Middle frontal gyrus (tissue), 1 donor: ENCODE measurements around the gene COL8A2.
A peak's percentile ranks its signal among the peaks of the same experiment; 100 is the strongest.

ENCODE experiments used
- DNase-seq: peaks from one replicate; pipeline ENCODE4 v3.0.0-alpha.2; 2015; ENCODE audit warnings: low spot score; ENCODE audit errors: extremely low spot score

The COL8A2 gene

GRCh38 chr1:36157973-36158826 is 33.2 kb upstream of the COL8A2 start:
- no peak for DNase-seq

- DNase-seq = no peak
These were observed 32.3 kb upstream of the COL8A2 start for GRCh38 chr1:36157115-36157903.

- no peak for DNase-seq
These were observed 31.5 kb upstream of the COL8A2 start for GRCh38 chr1:36156329-36157114.

GRCh38 chr1:36155408-36156328 is 30.6 kb upstream of the COL8A2 start, which contains the start of gene MAP7D1:
MAP7D1 (plus strand) TSS chr1:36156160; CDS start chr1:36156418, 258 bp downstream.
- no peak for DNase-seq

GRCh38 chr1:36154765-36155407 is 29.9 kb upstream of the COL8A2 start:
- no peak for DNase-seq

- no peak for DNase-seq
These were observed 29.3 kb upstream of the COL8A2 start for GRCh38 chr1:36154335-36154734.

GRCh38 chr1:36153476-36153875 is 28.5 kb upstream of the COL8A2 start:
- no peak for DNase-seq

- DNase-seq = no peak
These were observed 26.8 kb upstream of the COL8A2 start for GRCh38 chr1:36151845-36152203.

GRCh38 chr1:36151134-36151844 is 26.3 kb upstream of the COL8A2 start:
- no peak for DNase-seq

GRCh38 chr1:36150296-36151133 is 25.5 kb upstream of the COL8A2 start:
- no peak for DNase-seq

- no peak for DNase-seq
These were observed 24.9 kb upstream of the COL8A2 start for GRCh38 chr1:36149973-36150295.

GRCh38 chr1:36149237-36149972 is 24.4 kb upstream of the COL8A2 start, which contains the start of gene TRAPPC3:
TRAPPC3 (minus strand) TSS chr1:36149486; CDS start chr1:36149378, 108 bp downstream.
- peak; percentile 100 for DNase-seq

GRCh38 chr1:36148821-36149236 is 23.8 kb upstream of the COL8A2 start:
- DNase-seq = no peak

GRCh38 chr1:36144413-36144812 is 19.4 kb upstream of the COL8A2 start:
- no peak for DNase-seq

- DNase-seq = no peak
These were observed 18.4 kb upstream of the COL8A2 start for GRCh38 chr1:36143424-36143823.

GRCh38 chr1:36142121-36142520 is 17.1 kb upstream of the COL8A2 start:
- no peak for DNase-seq

- no peak for DNase-seq
These were observed 14.5 kb upstream of the COL8A2 start for GRCh38 chr1:36139521-36139920.

GRCh38 chr1:36137776-36138175 is 12.8 kb upstream of the COL8A2 start:
- DNase-seq = no peak
